HT1080 (cell line): Measurements from ENCODE around the gene KLHL5. TPM values are rescaled to one million over a fixed set of nuclear protein-coding genes. Genes with fewer than 3 reads are reported as not detected.

Source experiments
- DNase-seq: peaks from one replicate; pipeline ENCODE4 v3.0.0-alpha.2; 2015; ENCODE audit warnings: low read depth
- total RNA-seq: library from RNA; depleted of rRNA; stranded (reverse); fragments of >200 nt; shearing (Covaris generic); gene quantifications from 2 replicates; pipeline ENCODE4 v1.2.3, GENCODE V29; 2014

The KLHL5 gene
- total RNA-seq, 1 experiment from 2014 or later = 37.1 TPM

DNA sequence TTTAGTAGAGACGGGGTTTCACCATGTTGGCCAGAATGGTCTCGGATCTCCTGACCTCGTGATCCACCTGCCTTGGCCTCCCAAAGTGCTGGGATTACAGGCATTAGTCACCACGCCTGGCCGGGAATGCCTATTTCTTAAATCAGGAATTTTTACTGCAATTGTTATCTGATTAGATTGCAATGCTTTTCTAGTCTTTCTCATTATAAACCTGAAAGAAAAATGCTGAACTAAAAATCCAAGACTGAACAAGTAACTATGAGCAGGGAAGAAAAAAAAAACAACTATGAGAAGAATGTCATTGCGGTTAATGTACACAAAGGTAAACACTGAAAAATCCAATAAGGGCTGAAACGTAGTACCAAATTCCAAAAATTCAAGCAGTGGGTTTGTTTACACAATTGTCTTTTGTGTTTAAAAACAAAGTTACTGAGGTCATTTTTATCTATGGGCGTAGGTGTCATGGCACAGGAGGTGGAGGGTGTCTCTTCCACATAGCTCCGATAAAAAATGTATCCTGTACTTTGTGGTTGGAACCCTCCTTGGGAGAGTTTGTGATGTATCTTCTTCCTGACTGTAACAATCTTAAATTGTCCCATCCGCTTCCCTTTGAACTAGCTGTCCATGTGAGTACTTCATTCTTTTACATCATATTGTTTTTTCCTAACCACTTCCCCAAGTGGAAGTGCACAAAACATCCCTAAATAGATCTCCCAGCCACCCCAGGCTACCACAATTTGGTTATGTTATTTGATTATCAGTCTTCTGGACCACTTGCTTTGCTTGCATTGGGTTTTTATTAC lies 18.8 kb upstream of the KLHL5 start:
- peak; percentile 67 for DNase-seq

- DNase-seq = peak; percentile 52
Observed at GRCh38 chr4:39043861-39044363, 18.1 kb upstream of the KLHL5 start.

GRCh38 chr4:39044364-39044955 lies 17.6 kb upstream of the KLHL5 start:
- DNase-seq = peak; percentile 82

DNA sequence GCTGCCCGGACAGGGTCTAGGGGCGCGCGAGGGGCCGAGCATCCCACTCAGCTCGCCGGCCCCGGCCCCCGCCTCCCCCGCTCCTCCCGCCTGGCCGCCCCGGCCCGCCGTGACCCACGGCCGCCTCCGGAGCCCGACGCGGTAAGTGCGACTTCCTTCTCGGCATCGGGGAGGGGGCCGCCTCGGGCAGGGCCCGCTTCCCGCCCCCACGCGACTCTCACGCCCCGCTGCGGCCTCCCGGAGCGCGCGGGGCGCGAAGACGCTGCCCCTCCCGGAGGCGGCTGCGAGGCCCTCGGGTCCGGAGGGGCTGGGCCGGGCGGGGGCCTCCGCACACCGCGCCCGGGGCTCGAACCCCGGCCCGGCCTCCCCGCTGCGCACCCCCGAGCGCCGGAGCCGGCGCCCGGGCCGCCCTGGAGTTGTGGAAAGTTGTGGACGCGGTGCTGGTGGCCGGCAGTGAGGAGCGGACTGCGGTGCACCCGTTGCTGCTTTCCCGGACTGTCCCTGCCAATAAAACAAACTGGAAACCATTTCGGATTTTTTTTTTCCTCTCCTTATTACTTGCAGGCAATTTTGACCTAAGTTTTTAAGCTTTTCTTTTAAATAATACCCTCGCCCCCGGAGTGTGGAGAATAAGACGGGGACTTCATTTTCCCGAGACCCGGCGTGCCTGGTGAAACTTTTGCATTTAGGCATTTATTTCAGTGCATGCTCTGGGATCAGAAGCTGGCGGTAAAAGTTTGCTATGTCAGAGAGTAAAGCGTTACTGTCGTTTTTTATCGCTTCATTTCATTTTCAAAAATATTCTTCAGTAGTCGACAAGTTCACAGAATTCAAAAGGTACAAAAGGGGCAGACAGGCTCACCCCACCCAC lies 16.8 kb upstream of the KLHL5 start:
- peak; percentile 37 for DNase-seq

- peak; percentile 68 for DNase-seq
Observed at GRCh38 chr4:39045827-39046221, 16.2 kb upstream of the KLHL5 start.

DNA sequence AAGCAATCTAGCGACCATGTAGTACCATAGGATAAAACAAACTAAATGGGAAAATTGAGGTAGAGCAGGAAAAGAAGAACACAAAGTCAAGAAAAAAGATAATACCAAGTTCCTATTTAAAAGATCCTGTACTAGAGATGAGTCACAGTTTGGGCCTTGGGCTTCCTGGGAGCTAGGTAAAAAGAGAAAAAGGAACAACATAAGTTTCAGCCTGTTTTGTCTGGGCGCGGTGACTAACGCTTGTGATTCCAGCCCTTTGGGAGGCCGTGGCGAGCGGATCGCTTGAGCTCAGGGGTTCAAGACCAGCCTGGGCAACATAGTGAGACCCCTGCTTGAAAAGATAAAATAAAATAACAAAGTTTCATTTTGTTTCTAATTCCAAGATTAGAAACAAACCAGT lies 15.8 kb upstream of the KLHL5 start:
- DNase-seq = peak; percentile 84

- DNase-seq = no peak
Observed at GRCh38 chr4:39047681-39048080, 14.4 kb upstream of the KLHL5 start.

DNA sequence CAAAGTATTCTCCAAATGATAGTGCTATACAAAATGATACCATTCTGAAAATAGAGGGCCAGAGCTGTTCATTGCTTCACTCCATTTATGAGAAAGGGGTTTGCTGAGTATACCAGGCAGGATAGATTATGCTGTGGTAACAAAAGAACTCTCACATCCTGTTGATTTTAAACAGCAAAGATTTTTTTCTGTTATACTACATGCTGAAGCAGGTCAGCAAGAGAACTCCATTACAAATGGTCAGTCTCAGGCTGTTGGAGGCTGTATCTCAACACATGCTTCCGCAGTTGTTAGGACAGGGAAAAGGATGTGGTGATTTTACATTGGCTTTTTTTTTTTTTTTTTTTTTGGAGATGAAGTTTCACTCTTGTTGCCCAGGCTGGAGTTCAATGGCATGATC lies 13.7 kb upstream of the KLHL5 start:
- DNase-seq = no peak

DNA sequence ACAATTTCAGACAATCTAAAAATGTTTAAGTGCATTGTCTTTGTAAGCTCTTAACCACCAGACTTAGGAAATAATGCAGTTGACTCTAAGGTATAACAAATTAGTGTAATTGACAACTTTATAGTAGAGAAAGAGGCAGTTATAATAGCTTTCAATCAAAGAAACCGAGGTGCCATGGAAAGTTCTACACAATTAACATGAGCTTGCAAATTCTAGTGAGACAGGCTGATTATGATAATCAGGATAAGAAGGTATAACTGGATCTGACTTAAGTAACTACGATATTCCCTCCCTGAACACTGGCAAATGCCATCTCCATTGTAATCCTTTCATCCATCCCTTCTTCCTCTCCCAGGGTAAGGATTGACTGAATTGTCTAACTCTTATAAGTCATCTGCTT lies 11.4 kb upstream of the KLHL5 start:
- DNase-seq = no peak

GRCh38 chr4:39051492-39051891 lies 10.5 kb upstream of the KLHL5 start:
- no peak for DNase-seq

DNA sequence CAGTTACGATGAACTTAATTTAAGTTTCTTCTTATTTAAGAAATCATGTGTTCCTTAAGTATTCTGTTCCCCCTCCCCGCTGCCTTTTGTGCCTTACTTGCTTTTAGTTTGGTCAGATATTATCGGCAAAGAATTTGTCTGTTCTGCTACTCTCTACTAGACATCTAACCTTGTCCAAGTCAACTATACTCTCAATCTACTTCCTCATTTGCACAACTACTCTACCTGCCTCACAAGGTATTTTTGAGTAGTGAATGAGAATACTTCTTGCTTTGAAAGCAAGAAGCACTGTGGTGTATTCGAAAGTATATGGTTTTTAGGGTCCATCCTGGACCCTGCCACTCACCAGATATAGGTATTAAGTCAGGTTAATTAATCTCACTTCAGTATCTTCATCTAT lies 8.0 kb upstream of the KLHL5 start:
- DNase-seq = no peak

DNA sequence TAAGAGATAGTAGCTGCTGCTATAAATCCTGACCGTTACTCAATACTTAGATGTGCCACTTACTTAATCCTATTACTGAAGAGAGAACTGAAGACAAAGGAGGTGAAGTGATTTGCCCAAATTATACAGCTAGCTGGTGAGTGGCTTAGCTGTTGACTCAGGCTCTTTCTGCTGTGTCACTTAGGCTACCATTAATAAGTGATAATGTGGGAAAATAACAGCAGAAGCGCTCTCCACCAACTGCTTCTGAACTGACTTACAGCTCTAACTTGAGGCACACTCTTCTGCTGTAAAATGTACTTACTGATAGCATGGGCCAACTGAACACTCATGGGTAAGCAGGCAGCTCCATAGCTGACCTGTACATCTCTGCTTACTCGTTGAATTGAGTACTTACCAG lies 7.5 kb upstream of the KLHL5 start:
- no peak for DNase-seq

- DNase-seq = no peak
Observed at GRCh38 chr4:39056023-39056422, 6.0 kb upstream of the KLHL5 start.

GRCh38 chr4:39061457-39061856 lies 575 bp upstream of the KLHL5 start:
- DNase-seq = no peak

DNA sequence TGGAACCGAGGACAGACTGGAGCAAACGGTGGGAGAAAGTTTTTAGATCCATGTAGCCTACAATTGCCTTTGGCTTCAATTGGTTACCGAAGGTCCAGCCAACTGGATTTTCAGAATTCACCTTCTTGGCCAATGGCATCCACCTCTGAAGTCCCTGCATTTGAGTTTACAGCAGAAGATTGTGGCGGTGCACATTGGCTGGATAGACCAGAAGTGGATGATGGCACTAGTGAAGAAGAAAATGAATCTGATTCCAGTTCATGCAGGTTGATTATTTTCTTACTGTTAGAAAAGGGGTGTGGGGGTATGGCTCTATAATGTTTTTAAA lies 702 bp downstream of the KLHL5 start:
- no peak for DNase-seq

DNA sequence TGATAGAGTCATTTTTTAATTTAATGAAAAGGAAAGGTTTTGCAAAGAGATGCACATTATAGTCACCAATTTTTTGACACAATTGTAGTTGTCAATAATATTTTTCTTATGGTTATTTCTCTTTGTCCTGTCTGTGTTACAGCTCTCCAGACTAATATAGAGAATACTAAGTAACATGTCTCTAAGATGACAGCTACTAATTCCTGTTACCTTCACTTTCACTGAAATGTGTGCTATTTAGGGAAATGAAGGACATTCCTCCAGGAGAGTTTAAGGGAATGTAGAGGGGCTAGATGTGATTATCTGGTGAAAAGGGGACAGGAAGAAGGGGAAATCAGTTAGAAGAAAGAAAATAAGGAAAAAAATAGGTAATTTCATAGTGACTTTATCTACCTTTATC lies 1.4 kb downstream of the KLHL5 start:
- DNase-seq = no peak

DNA sequence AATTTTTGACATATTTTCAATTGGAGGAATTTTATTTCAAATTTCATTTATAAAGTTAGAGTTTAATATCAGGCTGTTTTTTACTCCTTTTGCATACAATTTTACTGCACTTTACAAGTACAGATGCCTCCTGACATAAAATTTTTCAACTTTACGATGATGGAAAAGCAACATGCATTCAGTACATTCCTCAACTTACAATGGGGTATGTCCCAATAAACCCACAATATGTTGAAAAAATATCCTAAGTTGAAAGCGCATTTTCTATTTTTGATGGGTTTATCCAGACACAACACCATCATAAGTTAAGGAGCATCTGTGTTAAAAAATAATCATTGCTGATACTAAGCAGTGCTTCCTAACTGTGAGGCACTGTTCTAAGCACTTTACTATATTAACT lies 4.3 kb downstream of the KLHL5 start:
- no peak for DNase-seq

DNA sequence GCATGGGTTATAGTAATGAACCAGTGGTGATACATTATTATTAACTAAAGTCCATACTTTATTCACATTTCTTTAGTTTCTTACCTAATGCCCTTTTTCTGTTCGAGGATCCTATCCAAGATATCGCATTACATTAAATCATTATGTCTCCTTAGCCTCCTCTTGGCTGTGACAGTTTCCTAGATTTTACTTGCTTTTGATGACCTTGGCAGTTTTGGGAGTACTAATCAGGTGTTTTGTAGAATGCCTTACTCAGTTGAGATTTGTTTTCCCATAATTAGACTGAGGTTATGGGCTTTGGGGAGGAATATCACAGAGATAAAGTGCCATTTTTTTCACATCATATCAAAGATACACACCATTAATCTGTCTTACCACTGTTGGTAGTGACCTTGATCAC lies 5.0 kb downstream of the KLHL5 start:
- no peak for DNase-seq

- peak; percentile 18 for DNase-seq
Observed at GRCh38 chr4:39067451-39067850, 5.4 kb downstream of the KLHL5 start.

DNA sequence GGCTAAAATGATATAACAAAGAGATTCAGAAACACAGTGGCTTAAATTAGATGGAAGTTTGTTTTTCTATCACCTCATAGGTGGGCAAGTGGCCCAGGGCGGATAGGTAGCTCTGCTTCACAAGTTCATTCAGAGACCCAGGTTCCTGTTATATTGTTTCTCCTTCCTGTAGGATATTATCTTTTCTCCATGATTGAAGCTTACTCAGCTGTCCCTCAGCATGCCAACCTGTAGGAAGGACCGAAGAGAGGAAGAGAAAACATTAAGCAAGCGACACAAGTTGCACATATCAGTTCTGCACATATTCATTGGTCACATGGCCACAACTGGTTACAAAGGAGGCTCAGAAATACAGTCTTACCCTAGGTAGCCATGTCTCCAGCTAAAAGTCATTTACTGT lies 6.9 kb downstream of the KLHL5 start:
- no peak for DNase-seq

GRCh38 chr4:39078829-39079228 lies 16.8 kb downstream of the KLHL5 start:
- DNase-seq = no peak

GRCh38 chr4:39083164-39083563 lies 21.1 kb downstream of the KLHL5 start:
- peak; percentile 79 for DNase-seq
